HFFc6 (cell line): ENCODE data around the gene NXPH4. TPM values are rescaled to one million over a fixed set of nuclear protein-coding genes. Genes with fewer than 3 reads are reported as not detected.
A peak's percentile ranks its signal among the peaks of the same experiment; 100 is the strongest.

Source experiments
- DNase-seq: peaks from one replicate; pipeline ENCODE4 v3.0.0-alpha.2; 2018
- H3K27ac Mint-ChIP-seq: 2 replicates; pipeline ENCODE4 v1.8.0; 2020; ENCODE audit warnings: mild to moderate bottlenecking, mixed read lengths
- H3K27me3 Mint-ChIP-seq: 2 replicates; pipeline ENCODE4 v1.8.0; 2021; ENCODE audit warnings: mild to moderate bottlenecking, moderate library complexity, mixed read lengths; ENCODE audit not compliant: insufficient read depth
- H3K36me3 Mint-ChIP-seq: 2 replicates; pipeline ENCODE4 v1.8.0; 2021; ENCODE audit warnings: low read depth, mixed read lengths
- H3K4me1 Mint-ChIP-seq: 2 replicates; pipeline ENCODE4 v1.8.0; 2020; ENCODE audit warnings: low read depth, mixed read lengths
- H3K4me3 Mint-ChIP-seq: 2 replicates; pipeline ENCODE4 v1.8.0; 2020; ENCODE audit warnings: mild to moderate bottlenecking, moderate library complexity, mixed read lengths
- H3K9me3 Mint-ChIP-seq: 2 replicates; pipeline ENCODE4 v1.8.0; 2020; ENCODE audit warnings: mild to moderate bottlenecking, mixed read lengths
- CTCF ChIP-seq: fragments of 200-600 bp; sonication (generic); IDR thresholded peaks from 2 replicates; pipeline ENCODE4 v1.5.0; 2021; ENCODE audit warnings: antibody characterized with exemption, mild to moderate bottlenecking
- total RNA-seq, 6 experiments: library from RNA; stranded (reverse); fragmentation: NEBNext Ultra II Directional; extraction: Animal tissue kit (Norgen Biotek cat#: 25700); gene quantifications; 2 replicates in 1 of 6; 3 replicates in 5 of 6; pipeline ENCODE4 v1.2.3, GENCODE V29; 2021

The NXPH4 gene
- total RNA-seq, 6 experiments from 2014 or later, result 2.9 to 8.2 (median 3.9) TPM

GRCh38 chr12:57170408-57170807 is 46.2 kb upstream of the NXPH4 start:
- Mint-ChIP-seq H3K27ac (peak overlapping the region; percentile 29), H3K9me3 (peaks cover 3% of the 10 kb centered on the region; the same call in 1 of the 2 replicates), H3K36me3 (peaks cover 50% of the 10 kb centered on the region), H3K4me1 (peaks cover 58% of the 10 kb centered on the region), H3K4me3 (no peak overlapping the region), H3K27me3 (peaks cover 15% of the 10 kb centered on the region)
- TF ChIP-seq CTCF, result no peak
- DNase-seq, result no peak

DNA sequence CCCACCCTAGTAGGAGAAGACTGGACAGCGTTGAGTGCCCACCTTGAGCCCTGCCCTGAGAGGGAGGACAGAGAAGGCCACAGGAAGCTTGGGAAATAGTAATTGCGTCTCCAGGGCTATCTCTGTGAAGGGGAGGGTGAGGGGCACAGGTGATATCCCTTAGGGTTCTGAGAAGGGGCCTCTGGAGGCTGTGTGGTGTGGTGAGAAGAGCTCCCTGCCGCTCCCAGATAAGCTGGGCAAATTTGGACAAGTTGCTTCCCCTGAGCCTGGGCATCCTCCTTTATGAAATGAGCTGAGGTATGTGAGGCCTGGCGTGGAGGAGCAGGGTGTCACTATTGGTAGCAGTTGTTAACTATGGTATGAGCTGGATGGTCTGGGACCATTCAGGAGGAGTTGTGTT is 45.7 kb upstream of the NXPH4 start:
- Mint-ChIP-seq H3K27ac (peak overlapping the region; percentile 71), H3K27me3 (peaks cover 21% of the 10 kb centered on the region), H3K9me3 (peaks cover 3% of the 10 kb centered on the region; the same call in 1 of the 2 replicates), H3K36me3 (peaks cover 53% of the 10 kb centered on the region), H3K4me1 (peaks cover 58% of the 10 kb centered on the region), H3K4me3 (peak overlapping the region; percentile 8; the same call in 1 of the 2 replicates)
- DNase-seq, result no peak
- TF ChIP-seq CTCF, result no peak

GRCh38 chr12:57171668-57172067 is 44.9 kb upstream of the NXPH4 start:
- Mint-ChIP-seq H3K9me3 (peaks cover 3% of the 10 kb centered on the region; the same call in 1 of the 2 replicates), H3K36me3 (peaks cover 55% of the 10 kb centered on the region), H3K27me3 (peaks cover 22% of the 10 kb centered on the region), H3K4me1 (peaks cover 58% of the 10 kb centered on the region), H3K27ac (peak overlapping the region; percentile 71), H3K4me3 (no peak overlapping the region)
- no peak for TF ChIP-seq CTCF
- peak; percentile 79 for DNase-seq

GRCh38 chr12:57173089-57173488 is 43.5 kb upstream of the NXPH4 start:
- H3K27me3 Mint-ChIP-seq, result peaks cover 17% of the 10 kb centered on the region
- TF ChIP-seq CTCF, result peak; percentile 81

GRCh38 chr12:57173683-57174082 is 42.9 kb upstream of the NXPH4 start:
- no peak for DNase-seq
- peaks cover 22% of the 10 kb centered on the region for H3K27me3 Mint-ChIP-seq
- H3K36me3 Mint-ChIP-seq, result peaks cover 42% of the 10 kb centered on the region
- no peak for TF ChIP-seq CTCF
- peaks cover 3% of the 10 kb centered on the region; the same call in 1 of the 2 replicates for H3K9me3 Mint-ChIP-seq
- H3K4me3 Mint-ChIP-seq, result no peak overlapping the region
- H3K27ac Mint-ChIP-seq, result peak overlapping the region; percentile 9; the same call in 1 of the 2 replicates
- H3K4me1 Mint-ChIP-seq, result peaks cover 50% of the 10 kb centered on the region

More at GRCh38 chr12:57173089-57173488, 43.5 kb upstream of the NXPH4 start:
- Mint-ChIP-seq H3K9me3 (peaks cover 3% of the 10 kb centered on the region; the same call in 1 of the 2 replicates), H3K4me1 (peaks cover 50% of the 10 kb centered on the region), H3K27ac (peak overlapping the region; percentile 56), H3K4me3 (peak overlapping the region; percentile 5; the same call in 1 of the 2 replicates), H3K36me3 (peaks cover 42% of the 10 kb centered on the region)
- DNase-seq, result no peak
